Measurements from ENCODE around the gene TSHZ2.

DNA sequence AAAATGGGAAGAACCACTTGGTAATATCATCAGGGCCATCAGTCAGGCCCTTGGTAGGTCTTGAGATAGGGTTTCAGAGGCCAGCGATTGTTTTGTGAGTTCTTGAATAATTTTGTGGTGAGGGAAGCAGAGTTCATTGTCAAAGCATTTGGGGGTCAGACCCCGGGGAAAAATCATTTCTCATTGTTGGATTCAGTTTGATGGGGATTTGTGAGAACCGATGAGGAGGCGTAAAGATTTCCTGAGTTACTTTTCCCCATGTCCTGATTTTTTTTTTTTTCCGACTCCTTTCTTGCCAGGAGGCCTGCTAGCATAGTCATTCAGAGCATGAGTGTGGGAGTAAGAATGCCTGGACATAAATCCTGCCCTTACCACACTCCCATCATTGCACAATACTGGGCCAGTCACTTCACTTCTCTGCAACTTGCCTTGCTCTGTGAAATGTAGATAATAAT lies 60.3 kb downstream of the TSHZ2 start:
- no peak for TF ChIP-seq CTCF (IDR thresholded peaks at IDR 0.05 in 4 of 5, conservative IDR thresholded peaks at IDR 0.05 in 1 of 5)
- no peak for TF ChIP-seq POLR2A (IDR thresholded peaks at IDR 0.05)
